Psoas muscle (tissue), 8 donors: ENCODE measurements around the gene VIL1. TPM values are rescaled to one million over a fixed set of nuclear protein-coding genes. Genes with fewer than 3 reads are reported as not detected.

Experiments used
- ATAC-seq, 4 donors: fragments of 200-7000 bp; cut with Tn5 transposase; one replicate each; pipeline ENCODE4 v1.9.1; 2020; ENCODE audit warnings: moderate library complexity in 3 of 4, mild to moderate bottlenecking in 2 of 4
- DNase-seq, 2 donors: peaks; one replicate each; pipeline ENCODE4 v3.0.0-alpha.2; 2020
- H3K27ac ChIP-seq: fragments of 200-600 bp; one replicate; pipeline ENCODE4 v1.8.0; 2022
- H3K27me3 ChIP-seq, 3 donors: fragments of 200-600 bp in 1 of 3; one replicate each; pipeline versions ENCODE4 v1.6.1 to v1.8.0; 2013 to 2022; ENCODE audit warnings: low read length in 2 of 3, mild to moderate bottlenecking in 2 of 3, moderate library complexity in 1 of 3; ENCODE audit not compliant: insufficient read depth in 3 of 3
- H3K36me3 ChIP-seq, 2 donors: fragments of 200-600 bp in 1 of 2; one replicate each; pipeline versions ENCODE4 v1.6.1 to v1.8.0; 2013 to 2022; ENCODE audit warnings: low read depth in 1 of 2, mild to moderate bottlenecking in 1 of 2, moderate library complexity in 1 of 2; ENCODE audit not compliant: insufficient read depth in 1 of 2
- H3K4me1 ChIP-seq: fragments of 200-600 bp; one replicate; pipeline ENCODE4 v1.8.0; 2022
- H3K4me3 ChIP-seq: fragments of 200-600 bp; one replicate; pipeline ENCODE4 v1.8.0; 2022; ENCODE audit warnings: mild to moderate bottlenecking
- H3K9me3 ChIP-seq: fragments of 200-600 bp; one replicate; pipeline ENCODE4 v1.8.0; 2022
- CTCF ChIP-seq: fragments of 200-600 bp; IDR thresholded peaks from one replicate; pipeline ENCODE4 v1.8.0; 2022; ENCODE audit warnings: antibody characterized with exemption
- whole genome bisulfite sequencing, 3 donors: extraction: QIAGEN DNeasy Blood & Tissue Kit; methylation state at CpG; one replicate each; pipeline versions ENCODE4 v1.1.6 to v1.1.7; 2013; 5-methylcytosine and 5-hydroxymethylcytosine counted together
- intact Hi-C, 2 donors: fragments of 100-400 bp; cut with DNase I; formaldehyde crosslinking; loops; one replicate each; pipeline versions ENCODE4 v1.11.0 to v1.14.2; 2022
- polyA plus RNA-seq, 3 donors: library from polyadenylated mRNA; stranded (reverse); fragments of 200-250 nt; gene quantifications; one replicate each; pipeline ENCODE4 v1.2.3, GENCODE V29; 2013
- total RNA-seq, 4 donors: library from RNA; stranded (reverse); fragmentation: NEBNext Ultra II Directional in 2 of 4; extraction: Animal tissue kit (Norgen Biotek cat#: 25700) in 2 of 4; gene quantifications; one replicate each; pipeline versions ENCODE4 v1.2.1 to v1.2.4, GENCODE V29; 2021 to 2023
- donor health status: healthy with polysubstance abuse.
- donor health status: DM: no; HTN: no; CAD: no; lungs with moderate emphysema.
- donor health status: Bipolar disorder and iron deficiency.
- donor health status: healthy.
- donor health status: DM: yes; HTN: yes; CAD: no.
- donor health status: DM: no; HTN: no; CAD: no.
- donor health status: DM: no; HTN: no; CAD: no.
- donor health status: DM: yes; HTN: yes; CAD: no.

Gene VIL1
- total and polyA plus RNA-seq, 7 donors, result 0.08 to 0.10 (median 0.10) TPM; not detected in 4

GRCh38 chr2:218398437-218399390 lies 20.2 kb upstream of the VIL1 start:
- TF ChIP-seq CTCF, result peak; percentile 0
- Histone ChIP-seq H3K9me3 (no peaks in the 10 kb centered on the region), H3K27ac (peak overlapping the region; percentile 99), H3K4me1 (peaks cover 27% of the 10 kb centered on the region), H3K36me3 (peaks cover 0 to 26% of the 10 kb centered on the region in 2 donors), H3K4me3 (peak overlapping the region; percentile 91), H3K27me3 (no peaks in the 10 kb centered on the region)
- ATAC-seq (peak; percentile 32 to 57 (median 56)), DNase-seq (peak; percentile 85 to 92)
- WGBS, 3 donors, result 0 to 1% (median 1%) methylated on average over 68 to 95 of the region's 95 CpGs
- intact Hi-C loops, result loop anchor here (5.0 to 10.0 kb wide), 3 partner anchors 106 to 776 kb away; partner anchors contain the start of genes CNPPD1 (in 1 of the 2), RETREG2 (in 1 of the 2), SLC23A3 (in 1 of the 2) and TMBIM1 (in 1 of the 2)

GRCh38 chr2:218399391-218400166 lies 19.3 kb upstream of the VIL1 start, which contains the start of gene CTDSP1:
Gene CTDSP1 (plus strand): TSS chr2:218399868. CDS start chr2:218400091, 223 bp downstream.
- H3K4me1 ChIP-seq, result peaks cover 27% of the 10 kb centered on the region
- intact Hi-C loops, result loop anchor here (5.0 to 10.0 kb wide), 4 partner anchors 107 to 775 kb away; partner anchors contain the start of genes CNPPD1 (in 1 of the 2), RETREG2 (in 1 of the 2), SLC23A3 (in 1 of the 2) and TMBIM1 (in 1 of the 2)
- H3K27ac ChIP-seq, result peak within 1 kb of the TSS; percentile 99
- TF ChIP-seq CTCF, result no peak
- peak within 1 kb of the TSS; percentile 91 for H3K4me3 ChIP-seq
- no peaks in the 10 kb centered on the region for H3K9me3 ChIP-seq
- peak; percentile 98 to 99 for DNase-seq
- WGBS, 3 donors, result 0 to 1% (median 0%) methylated on average over 46 to 74 of the region's 78 CpGs
- H3K36me3 ChIP-seq, result peaks cover 0 to 34% of the 10 kb centered on the region in 2 donors
- no peaks in the 10 kb centered on the region for H3K27me3 ChIP-seq
- peak; percentile 72 to 78 (median 76) for ATAC-seq

- peaks cover 27% of the 10 kb centered on the region for H3K4me1 ChIP-seq
- peaks cover 0 to 42% of the 10 kb centered on the region in 2 donors for H3K36me3 ChIP-seq
- ATAC-seq, result peak in 1 of 4 donors; percentile 0
- intact Hi-C loops, result loop anchor here in 1 of 2 donors (10.0 kb wide), 1 partner anchor 264 kb away; no protein-coding TSS in a partner anchor
- no peak for TF ChIP-seq CTCF
- H3K4me3 ChIP-seq, result peak overlapping the region; percentile 91
- H3K27ac ChIP-seq, result peak overlapping the region; percentile 99
- no peaks in the 10 kb centered on the region for H3K9me3 ChIP-seq
- H3K27me3 ChIP-seq, result no peaks in the 10 kb centered on the region
- peak; percentile 43 to 79 for DNase-seq
- WGBS, 3 donors, result 0 to 2% (median 1%) methylated on average over 43 to 63 of the region's 63 CpGs
These were observed 18.6 kb upstream of the VIL1 start for GRCh38 chr2:218400167-218400929.
